ENCODE measurements around the gene HNRNPF. TPM values are rescaled to one million over a fixed set of nuclear protein-coding genes. Genes with fewer than 3 reads are reported as not detected.

HNRNPF gene
- total RNA-seq, 1 donor: 229 TPM

DNA sequence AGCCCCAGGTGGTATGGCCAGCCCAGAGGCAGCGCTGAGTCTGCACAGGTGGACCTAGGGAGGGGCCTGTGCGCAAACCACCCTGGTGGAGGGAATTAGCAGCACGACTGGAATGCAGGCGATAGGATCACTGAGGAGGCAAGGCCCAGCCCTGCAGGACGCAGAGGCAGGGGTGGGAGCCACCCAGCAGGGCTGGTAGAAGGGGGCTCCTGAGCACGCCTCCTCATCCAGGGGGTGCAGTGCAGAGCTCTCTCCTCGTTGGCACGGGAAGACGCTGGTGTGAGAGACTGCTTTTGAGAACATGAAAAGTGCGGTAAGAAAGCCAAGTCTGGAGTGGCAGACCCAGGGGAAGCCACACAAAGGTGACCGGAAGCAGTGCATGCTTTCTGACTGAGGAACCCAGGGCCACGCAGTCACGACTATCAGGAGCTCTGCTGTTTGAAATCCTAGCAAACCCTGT, 31.5 kb downstream of the HNRNPF start:
- Histone ChIP-seq H3K4me1 (ENCODE audit: insufficient read depth, low read length) (no peaks in the 10 kb centered on the region), H3K36me3 (ENCODE audit: insufficient read depth, low read length) (no peaks in the 10 kb centered on the region), H4K20me1 (ENCODE audit: insufficient read depth, low read length) (no peaks in the 10 kb centered on the region), H3K79me2 (ENCODE audit: insufficient read depth, low read length) (no peaks in the 10 kb centered on the region), H3K4me3 (ENCODE audit: insufficient read depth, low read length) (no peak overlapping the region), H3K9me3 (ENCODE audit: low read depth, low read length) (no peaks in the 10 kb centered on the region), H3K4me2 (ENCODE audit: insufficient read depth, low read length) (no peak overlapping the region), H3K27me3 (ENCODE audit: insufficient read depth, low read length) (no peaks in the 10 kb centered on the region), H3K27ac (ENCODE audit: low read depth, low read length) (no peak overlapping the region), H2AFZ (ENCODE audit: low read length) (no peak overlapping the region)
- TF ChIP-seq, protein P1, sequence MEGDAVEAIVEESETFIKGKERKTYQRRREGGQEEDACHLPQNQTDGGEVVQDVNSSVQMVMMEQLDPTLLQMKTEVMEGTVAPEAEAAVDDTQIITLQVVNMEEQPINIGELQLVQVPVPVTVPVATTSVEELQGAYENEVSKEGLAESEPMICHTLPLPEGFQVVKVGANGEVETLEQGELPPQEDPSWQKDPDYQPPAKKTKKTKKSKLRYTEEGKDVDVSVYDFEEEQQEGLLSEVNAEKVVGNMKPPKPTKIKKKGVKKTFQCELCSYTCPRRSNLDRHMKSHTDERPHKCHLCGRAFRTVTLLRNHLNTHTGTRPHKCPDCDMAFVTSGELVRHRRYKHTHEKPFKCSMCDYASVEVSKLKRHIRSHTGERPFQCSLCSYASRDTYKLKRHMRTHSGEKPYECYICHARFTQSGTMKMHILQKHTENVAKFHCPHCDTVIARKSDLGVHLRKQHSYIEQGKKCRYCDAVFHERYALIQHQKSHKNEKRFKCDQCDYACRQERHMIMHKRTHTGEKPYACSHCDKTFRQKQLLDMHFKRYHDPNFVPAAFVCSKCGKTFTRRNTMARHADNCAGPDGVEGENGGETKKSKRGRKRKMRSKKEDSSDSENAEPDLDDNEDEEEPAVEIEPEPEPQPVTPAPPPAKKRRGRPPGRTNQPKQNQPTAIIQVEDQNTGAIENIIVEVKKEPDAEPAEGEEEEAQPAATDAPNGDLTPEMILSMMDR (IDR thresholded peaks at IDR 0.05; ENCODE audit: extremely low read depth, low read depth, low read length): no peak
- DNase-seq (ENCODE audit: insufficient read length, low spot score, missing footprints): no peak

DNA sequence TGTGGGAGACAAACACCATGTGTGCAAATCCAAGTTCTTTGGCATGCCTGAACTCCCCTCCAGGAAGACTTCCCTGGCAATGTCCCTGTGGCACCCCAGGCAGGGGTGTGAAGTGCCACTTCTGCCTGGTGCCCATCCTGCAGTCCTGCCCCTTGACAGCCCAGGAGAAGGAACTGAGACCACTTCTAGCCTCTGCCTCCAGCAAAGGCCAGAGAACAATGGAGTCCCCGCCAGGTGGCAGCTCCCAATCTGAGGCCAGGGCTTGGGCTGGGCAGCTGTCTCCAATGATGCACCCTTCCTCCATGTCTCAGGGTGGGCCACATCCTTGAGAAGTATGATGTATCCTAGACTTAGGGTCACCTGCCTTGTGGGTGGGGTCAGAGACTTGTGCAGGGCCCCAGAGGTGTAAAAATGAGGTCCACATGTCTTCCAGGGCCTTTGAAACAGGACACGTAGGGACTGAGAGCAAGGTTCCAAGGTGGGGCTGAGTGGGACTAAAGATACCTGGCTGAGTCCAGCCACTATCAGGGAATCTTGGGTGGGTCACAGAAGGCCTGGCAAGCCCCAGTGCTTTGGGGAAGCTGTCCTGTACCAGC, 32.1 kb downstream of the HNRNPF start:
- TF ChIP-seq, protein P1 (IDR thresholded peaks at IDR 0.05; ENCODE audit: extremely low read depth, low read depth, low read length): no peak

DNA sequence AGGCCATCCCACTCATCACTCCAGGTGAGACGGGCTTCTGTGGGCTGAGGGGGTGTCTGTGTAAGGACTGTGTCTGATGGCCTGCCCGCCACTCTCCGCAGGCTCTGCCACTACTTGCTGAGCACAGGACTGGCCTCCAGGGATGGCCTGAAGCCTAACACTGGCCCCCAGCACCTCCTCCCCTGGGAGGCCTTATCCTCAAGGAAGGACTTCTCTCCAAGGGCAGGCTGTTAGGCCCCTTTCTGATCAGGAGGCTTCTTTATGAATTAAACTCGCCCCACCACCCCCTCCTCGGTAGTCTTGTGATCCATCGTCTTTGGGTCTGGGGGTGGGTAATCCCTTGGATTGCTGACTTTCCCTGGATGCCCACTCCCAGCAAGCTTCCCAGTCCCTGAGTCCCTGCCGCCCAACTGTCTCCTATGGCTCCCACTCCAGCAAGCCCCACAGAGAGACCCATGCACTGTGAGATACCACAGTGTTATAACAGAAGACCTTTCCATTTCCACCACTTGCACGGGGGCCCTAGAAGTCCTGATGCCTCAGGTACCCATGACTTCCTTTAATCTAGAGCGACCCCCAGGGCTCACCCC, 32.8 kb downstream of the HNRNPF start:
- no peak overlapping the region for H2AFZ ChIP-seq (ENCODE audit: low read length)
- no peaks in the 10 kb centered on the region for H3K27me3 ChIP-seq (ENCODE audit: insufficient read depth, low read length)
- DNase-seq (ENCODE audit: insufficient read length, low spot score, missing footprints): no peak
- H3K4me3 ChIP-seq (ENCODE audit: insufficient read depth, low read length): no peak overlapping the region
- H3K9me3 ChIP-seq (ENCODE audit: low read depth, low read length): no peaks in the 10 kb centered on the region
- no peaks in the 10 kb centered on the region for H3K36me3 ChIP-seq (ENCODE audit: insufficient read depth, low read length)
- no peaks in the 10 kb centered on the region for H3K79me2 ChIP-seq (ENCODE audit: insufficient read depth, low read length)
- no peaks in the 10 kb centered on the region for H3K4me1 ChIP-seq (ENCODE audit: insufficient read depth, low read length)
- H3K27ac ChIP-seq (ENCODE audit: low read depth, low read length): no peak overlapping the region
- no peaks in the 10 kb centered on the region for H4K20me1 ChIP-seq (ENCODE audit: insufficient read depth, low read length)
- H3K4me2 ChIP-seq (ENCODE audit: insufficient read depth, low read length): no peak overlapping the region
- TF ChIP-seq, protein P1 (IDR thresholded peaks at IDR 0.05; ENCODE audit: extremely low read depth, low read depth, low read length): no peak

More for the DNA sequence above, 32.1 kb downstream of the HNRNPF start:
- H3K4me1 ChIP-seq (ENCODE audit: insufficient read depth, low read length): no peaks in the 10 kb centered on the region
- no peaks in the 10 kb centered on the region for H3K79me2 ChIP-seq (ENCODE audit: insufficient read depth, low read length)
- no peak overlapping the region for H3K4me2 ChIP-seq (ENCODE audit: insufficient read depth, low read length)
- H3K27ac ChIP-seq (ENCODE audit: low read depth, low read length): no peak overlapping the region
- DNase-seq (ENCODE audit: insufficient read length, low spot score, missing footprints): no peak
- no peaks in the 10 kb centered on the region for H3K27me3 ChIP-seq (ENCODE audit: insufficient read depth, low read length)
- H4K20me1 ChIP-seq (ENCODE audit: insufficient read depth, low read length): no peaks in the 10 kb centered on the region
- no peak overlapping the region for H3K4me3 ChIP-seq (ENCODE audit: insufficient read depth, low read length)
- H3K36me3 ChIP-seq (ENCODE audit: insufficient read depth, low read length): no peaks in the 10 kb centered on the region
- H2AFZ ChIP-seq (ENCODE audit: low read length): no peak overlapping the region
- H3K9me3 ChIP-seq (ENCODE audit: low read depth, low read length): no peaks in the 10 kb centered on the region

DNA sequence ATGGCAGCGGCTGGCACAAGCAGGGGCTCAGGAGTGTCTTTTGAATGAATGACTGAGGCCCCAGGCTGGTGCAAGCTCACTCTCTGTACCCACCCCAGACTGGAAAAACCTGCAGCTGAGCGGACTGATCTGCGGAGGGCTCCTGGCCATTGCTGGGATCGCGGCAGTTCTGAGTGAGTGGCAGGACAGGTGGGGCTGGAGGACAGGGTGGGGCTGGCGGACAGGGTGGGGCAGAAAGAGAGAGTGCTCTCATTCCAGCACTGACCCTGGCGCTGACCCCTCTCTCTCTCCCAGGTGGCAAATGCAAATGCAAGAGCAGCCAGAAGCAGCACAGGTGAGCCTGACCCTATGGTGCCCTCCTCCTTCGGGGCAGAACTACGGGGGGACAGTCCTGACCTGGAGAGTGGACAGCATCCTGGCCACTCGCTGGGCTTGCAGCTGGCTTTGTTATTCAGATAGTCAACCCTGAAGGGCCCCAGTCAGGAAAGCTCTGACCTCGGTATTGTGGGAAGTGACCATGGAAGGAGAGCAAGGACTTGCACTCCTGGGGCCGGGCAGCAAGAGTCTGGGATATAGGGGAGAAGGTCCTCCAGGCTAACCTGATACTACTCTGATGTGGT, 33.5 kb downstream of the HNRNPF start:
- Histone ChIP-seq H3K4me1 (ENCODE audit: insufficient read depth, low read length) (no peaks in the 10 kb centered on the region), H2AFZ (ENCODE audit: low read length) (no peak overlapping the region), H3K36me3 (ENCODE audit: insufficient read depth, low read length) (no peaks in the 10 kb centered on the region), H3K4me3 (ENCODE audit: insufficient read depth, low read length) (no peak overlapping the region), H3K27me3 (ENCODE audit: insufficient read depth, low read length) (no peaks in the 10 kb centered on the region), H3K9me3 (ENCODE audit: low read depth, low read length) (no peaks in the 10 kb centered on the region), H3K79me2 (ENCODE audit: insufficient read depth, low read length) (no peaks in the 10 kb centered on the region), H3K4me2 (ENCODE audit: insufficient read depth, low read length) (no peak overlapping the region), H4K20me1 (ENCODE audit: insufficient read depth, low read length) (no peaks in the 10 kb centered on the region), H3K27ac (ENCODE audit: low read depth, low read length) (no peak overlapping the region)
- TF ChIP-seq, protein P1 (IDR thresholded peaks at IDR 0.05; ENCODE audit: extremely low read depth, low read depth, low read length): no peak
- no peak for DNase-seq (ENCODE audit: insufficient read length, low spot score, missing footprints)

Data from osteoblast (primary cell).